H9 (cell line): Measurements from ENCODE around the gene LDLRAD4. TPM values are rescaled to one million over a fixed set of nuclear protein-coding genes. Genes with fewer than 3 reads are reported as not detected.
"Not testable (repeated sequence)": the region's sequence is repeated elsewhere in the genome, so short reads cannot be mapped to it uniquely, and the experiment has no call there.

ENCODE experiments used
- DNase-seq: peaks from one replicate; pipeline ENCODE4 v3.0.0-alpha.2; 2017
- H2AFZ ChIP-seq: one replicate; pipeline ENCODE4 v1.6.1; 2013; ENCODE audit warnings: mild to moderate bottlenecking, low read length, control low read depth, moderate library complexity
- H2AK5ac ChIP-seq: 2 replicates; pipeline ENCODE4 v1.6.1; 2013; ENCODE audit warnings: low read length, control low read depth, mixed read lengths; ENCODE audit not compliant: insufficient read length
- H2BK120ac ChIP-seq: one replicate; pipeline ENCODE4 v1.6.1; 2013; ENCODE audit warnings: low read depth, mild to moderate bottlenecking, low read length, control low read depth, inconsistent platforms; ENCODE audit not compliant: poor library complexity, severe bottlenecking
- H2BK12ac ChIP-seq: 2 replicates; pipeline ENCODE4 v1.6.1; 2013; ENCODE audit warnings: low read length, control low read depth, mixed read lengths, low read depth; ENCODE audit not compliant: insufficient read length
- H2BK15ac ChIP-seq: 2 replicates; pipeline ENCODE4 v1.6.1; 2013; ENCODE audit warnings: low read depth, low read length, control low read depth
- H2BK20ac ChIP-seq: one replicate; pipeline ENCODE4 v1.6.1; 2013; ENCODE audit warnings: low read depth, mild to moderate bottlenecking, low read length, control low read depth, inconsistent platforms; ENCODE audit not compliant: poor library complexity, severe bottlenecking
- H2BK5ac ChIP-seq: 2 replicates; pipeline ENCODE4 v1.6.1; 2013; ENCODE audit warnings: low read length, control low read depth, mixed read lengths; ENCODE audit not compliant: insufficient read length
- H3K14ac ChIP-seq: 2 replicates; pipeline ENCODE4 v1.6.1; 2013; ENCODE audit warnings: low read length, control low read depth; ENCODE audit not compliant: insufficient read depth
- H3K18ac ChIP-seq: 2 replicates; pipeline ENCODE4 v1.6.1; 2013; ENCODE audit warnings: low read depth, mild to moderate bottlenecking, mixed read lengths, low read length, control low read depth; ENCODE audit not compliant: insufficient read length
- H3K23ac ChIP-seq: 2 replicates; pipeline ENCODE4 v1.6.1; 2013; ENCODE audit warnings: low read length, control low read depth, mixed read lengths, low read depth; ENCODE audit not compliant: insufficient read length
- H3K23me2 ChIP-seq: 2 replicates; pipeline ENCODE4 v1.6.1; 2013; ENCODE audit warnings: low read depth, mild to moderate bottlenecking, mixed read lengths, low read length, control low read depth; ENCODE audit not compliant: insufficient read length, poor library complexity, severe bottlenecking
- H3K27ac ChIP-seq: 2 replicates; pipeline ENCODE4 v1.5.1; 2013; ENCODE audit warnings: low read length, control low read depth, mixed read lengths, low read depth; ENCODE audit not compliant: insufficient read length
- H3K27me3 ChIP-seq: 2 replicates; pipeline ENCODE4 v1.6.1; 2013; ENCODE audit warnings: low read length, control low read depth, inconsistent platforms; ENCODE audit not compliant: insufficient read depth
- H3K4ac ChIP-seq: 2 replicates; pipeline ENCODE4 v1.6.1; 2013; ENCODE audit warnings: low read depth, mild to moderate bottlenecking, control low read depth, inconsistent platforms, low read length, moderate library complexity
- H3K4me1 ChIP-seq: 2 replicates; pipeline ENCODE4 v1.6.1; 2013; ENCODE audit warnings: low read length, control low read depth, inconsistent platforms; ENCODE audit not compliant: insufficient read depth
- H3K4me2 ChIP-seq: 2 replicates; pipeline ENCODE4 v1.6.1; 2013; ENCODE audit warnings: low read length, control low read depth, mixed read lengths; ENCODE audit not compliant: insufficient read length, insufficient read depth
- H3K56ac ChIP-seq: 2 replicates; pipeline ENCODE4 v1.6.1; 2013; ENCODE audit warnings: low read depth, mild to moderate bottlenecking, mixed read lengths, low read length, control low read depth; ENCODE audit not compliant: insufficient read length
- H3K79me1 ChIP-seq: 2 replicates; pipeline ENCODE4 v1.6.1; 2013; ENCODE audit warnings: low read depth, mild to moderate bottlenecking, moderate library complexity, low read length, control low read depth, inconsistent platforms; ENCODE audit not compliant: insufficient read depth, poor library complexity, severe bottlenecking
- H3K79me2 ChIP-seq: 2 replicates; pipeline ENCODE4 v1.6.1; 2013; ENCODE audit warnings: low read length, control low read depth, inconsistent platforms; ENCODE audit not compliant: insufficient read depth
- H3K9ac ChIP-seq: 2 replicates; pipeline ENCODE4 v1.6.1; 2013; ENCODE audit warnings: low read length, control low read depth, mixed read lengths; ENCODE audit not compliant: insufficient read length; ENCODE audit errors: extremely low read depth
- H3K9me3 ChIP-seq: one replicate; pipeline ENCODE4 v1.6.1; 2013; ENCODE audit warnings: low read depth, low read length, inconsistent platforms; ENCODE audit not compliant: control insufficient read depth
- H3T11ph ChIP-seq: one replicate; pipeline ENCODE4 v1.6.1; 2013; ENCODE audit warnings: mild to moderate bottlenecking, low read length, control low read depth, inconsistent platforms
- H4K20me1 ChIP-seq: one replicate; pipeline ENCODE4 v1.6.1; 2013; ENCODE audit not compliant: control insufficient read depth, insufficient read length, insufficient read depth
- H4K5ac ChIP-seq: 2 replicates; pipeline ENCODE4 v1.6.1; 2013; ENCODE audit warnings: low read depth, mild to moderate bottlenecking, mixed read lengths, low read length, control low read depth; ENCODE audit not compliant: insufficient read length
- H4K8ac ChIP-seq: replicated peaks from 2 replicates; pipeline ENCODE4 v1.6.1; 2013; ENCODE audit warnings: low read length, control low read depth, mixed read lengths, low read depth; ENCODE audit not compliant: insufficient read length
- H4K91ac ChIP-seq: 2 replicates; pipeline ENCODE4 v1.6.1; 2013; ENCODE audit warnings: low read depth, mild to moderate bottlenecking, moderate library complexity, mixed read lengths, low read length, control low read depth; ENCODE audit not compliant: insufficient read length
- H3K27ac Mint-ChIP-seq, 3 experiments: 2 replicates in 2 of 3; 3 replicates in 1 of 3; pipeline ENCODE4 v1.8.0; 2020 to 2021; ENCODE audit warnings: mixed read lengths in 3 of 3, mild to moderate bottlenecking in 1 of 3, moderate library complexity in 1 of 3
- H3K27me3 Mint-ChIP-seq: 2 replicates; pipeline ENCODE4 v1.8.0; 2021; ENCODE audit warnings: low read depth, mild to moderate bottlenecking, moderate library complexity, mixed read lengths
- H3K36me3 Mint-ChIP-seq, 3 experiments: 2 replicates in 2 of 3; 3 replicates in 1 of 3; pipeline ENCODE4 v1.8.0; 2020 to 2021; ENCODE audit warnings: low read depth in 3 of 3, mixed read lengths in 3 of 3; ENCODE audit not compliant: insufficient read depth in 1 of 3
- H3K4me1 Mint-ChIP-seq, 2 experiments: 2 replicates each; pipeline ENCODE4 v1.8.0; 2020; ENCODE audit warnings: mixed read lengths in 2 of 2
- H3K4me3 Mint-ChIP-seq, 2 experiments: 2 replicates in 1 of 2; 3 replicates in 1 of 2; pipeline ENCODE4 v1.8.0; 2020 to 2021; ENCODE audit warnings: mild to moderate bottlenecking in 2 of 2, mixed read lengths in 2 of 2, moderate library complexity in 1 of 2
- H3K9me3 Mint-ChIP-seq, 2 experiments: 2 replicates in 1 of 2; 3 replicates in 1 of 2; pipeline ENCODE4 v1.8.0; 2020; ENCODE audit warnings: mild to moderate bottlenecking in 2 of 2, mixed read lengths in 2 of 2, moderate library complexity in 1 of 2
- CTCF ChIP-seq: fragments of 200-600 bp; sonication (generic); conservative IDR thresholded peaks from 3 replicates; pipeline ENCODE4 v1.8.0; 2021; ENCODE audit warnings: antibody characterized with exemption, mild to moderate bottlenecking
- WGBS: extraction: QIAGEN DNeasy Blood & Tissue Kit; methylation state at CpG from one replicate; pipeline ENCODE4 v1.1.7; 2013; ENCODE audit warnings: missing lambda C conversion rate, low lambda C conversion rate, mixed read lengths; ENCODE audit not compliant: insufficient read length; ENCODE audit errors: extremely low coverage; 5-methylcytosine and 5-hydroxymethylcytosine counted together
- total RNA-seq: library from RNA; stranded (reverse); gene quantifications from 2 replicates; pipeline ENCODE4 v1.2.1, GENCODE V29; 2021

LDLRAD4 gene
- total RNA-seq, 1 experiment from 2014 or later: 3.9 TPM

- Histone ChIP-seq H2BK120ac (no peak overlapping the region), H3K23me2 (no peaks in the 10 kb centered on the region), H2BK5ac (no peak overlapping the region), H3K14ac (no peak overlapping the region), H4K20me1 (no peaks in the 10 kb centered on the region), H2BK15ac (no peak overlapping the region), H3K56ac (no peak overlapping the region), H3K27me3 (no peaks in the 10 kb centered on the region), H3K23ac (no peak overlapping the region), H3K4ac (no peak overlapping the region), H4K5ac (no peak overlapping the region), H2AK5ac (no peak overlapping the region), H3T11ph (no peak overlapping the region), H4K8ac (no peak overlapping the region), H3K4me1 (no peaks in the 10 kb centered on the region), H3K9me3 (no peaks in the 10 kb centered on the region), H3K9ac (no peak overlapping the region), H2AFZ (no peak overlapping the region), H3K27ac (no peak overlapping the region), H4K91ac (no peak overlapping the region), H3K18ac (no peak overlapping the region), H3K79me1 (no peaks in the 10 kb centered on the region), H3K79me2 (0 out of 2 replicates have a peak, but pooled peaks cover 2% of the 10 kb centered on the region), H3K4me2 (no peak overlapping the region), H2BK20ac (no peak overlapping the region), H2BK12ac (no peak overlapping the region)
- WGBS: no CpG with 5 or more reads among the region's 6 CpGs
- peaks cover 0 to 4% of the 10 kb centered on the region in 2 experiments; a peak in 3 of 5 replicates for H3K9me3 Mint-ChIP-seq
- H3K4me1 Mint-ChIP-seq: peaks cover 29 to 31% of the 10 kb centered on the region in 2 experiments
- H3K4me3 Mint-ChIP-seq: no peak overlapping the region
- no peak for TF ChIP-seq CTCF
- peaks cover 0 to 6% (median 0%) of the 10 kb centered on the region in 3 experiments; a peak in 1 of 7 replicates for H3K36me3 Mint-ChIP-seq
- DNase-seq: no peak
- peaks cover 3% of the 10 kb centered on the region for H3K27me3 Mint-ChIP-seq
- H3K27ac Mint-ChIP-seq: peak overlapping the region in 1 of 3 experiments; percentile 65; a peak in 1 of 7 replicates
Measured at GRCh38 chr18:13474907-13475545, 256.5 kb downstream of the LDLRAD4 start.

GRCh38 chr18:13476312-13476711 lies 257.8 kb downstream of the LDLRAD4 start:
- H2AFZ ChIP-seq, H3K23me2 ChIP-seq, H3K56ac ChIP-seq, H3K23ac ChIP-seq, H2BK15ac ChIP-seq, H2BK20ac ChIP-seq, H3K4ac ChIP-seq, H3K4me1 ChIP-seq, H2BK120ac ChIP-seq, H3K36me3 Mint-ChIP-seq, H3K9ac ChIP-seq, H3K27me3 ChIP-seq, H3K18ac ChIP-seq, H3K4me3 Mint-ChIP-seq, H4K20me1 ChIP-seq, DNase-seq, H3K79me1 ChIP-seq, H4K8ac ChIP-seq, H3K27ac Mint-ChIP-seq, H3K9me3 ChIP-seq, H4K91ac ChIP-seq, H3K14ac ChIP-seq, H3T11ph ChIP-seq, H2AK5ac ChIP-seq, H2BK12ac ChIP-seq, H3K9me3 Mint-ChIP-seq, H3K27ac ChIP-seq, H3K4me2 ChIP-seq, H2BK5ac ChIP-seq, H3K27me3 Mint-ChIP-seq, H4K5ac ChIP-seq, H3K79me2 ChIP-seq: not testable (repeated sequence)
- H3K4me1 Mint-ChIP-seq: peaks cover 23 to 25% of the 10 kb centered on the region in 2 experiments
- no CpG with 5 or more reads among the region's 4 CpGs for WGBS
